Kidney tubule cell (primary cell): ENCODE data around the gene NEGR1.

Experiments used
- DNase-seq: peaks from one replicate; pipeline ENCODE4 v3.0.0-alpha.2; 2018; ENCODE audit warnings: low spot score

Gene NEGR1

DNA sequence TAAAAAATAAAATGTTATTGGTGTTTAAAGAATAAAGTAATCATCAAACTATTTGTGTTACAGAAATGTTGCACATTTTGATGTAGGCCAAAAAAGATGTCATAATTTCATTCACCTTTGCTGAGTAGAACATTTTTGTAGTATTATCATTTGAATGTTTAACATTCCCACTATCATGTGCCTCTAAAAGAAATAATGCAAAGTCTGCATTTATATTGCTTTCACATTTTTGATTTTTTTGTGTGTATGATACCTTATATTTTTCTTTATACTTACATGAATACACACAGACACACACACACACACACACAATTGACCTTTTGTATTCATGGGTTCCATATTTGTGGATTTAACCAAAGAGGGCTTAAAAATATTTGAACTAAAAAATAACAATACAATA is 657.3 kb downstream of the NEGR1 start:
- no peak for DNase-seq

DNA sequence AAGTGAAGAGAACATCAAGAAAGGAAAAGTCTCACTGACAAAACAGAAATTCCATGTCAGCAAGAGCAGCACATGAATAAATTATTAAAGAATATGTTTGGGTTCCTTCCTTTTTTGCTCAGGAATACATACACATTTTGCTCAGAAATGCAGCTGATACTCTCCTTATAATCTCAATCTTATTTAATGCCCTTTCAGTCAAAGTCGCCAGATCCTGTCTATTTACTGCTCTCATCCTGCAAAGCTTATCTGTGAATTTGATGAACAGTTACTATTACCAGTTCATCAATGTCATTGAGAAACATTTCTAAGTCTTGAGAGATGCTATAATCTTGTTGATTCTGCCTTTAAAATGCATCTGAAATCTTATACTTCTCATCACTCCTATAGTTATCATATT is 658.5 kb downstream of the NEGR1 start:
- DNase-seq: no peak

GRCh38 chr1:71621785-71622184 is 660.6 kb downstream of the NEGR1 start:
- DNase-seq: peak; percentile 80

DNA sequence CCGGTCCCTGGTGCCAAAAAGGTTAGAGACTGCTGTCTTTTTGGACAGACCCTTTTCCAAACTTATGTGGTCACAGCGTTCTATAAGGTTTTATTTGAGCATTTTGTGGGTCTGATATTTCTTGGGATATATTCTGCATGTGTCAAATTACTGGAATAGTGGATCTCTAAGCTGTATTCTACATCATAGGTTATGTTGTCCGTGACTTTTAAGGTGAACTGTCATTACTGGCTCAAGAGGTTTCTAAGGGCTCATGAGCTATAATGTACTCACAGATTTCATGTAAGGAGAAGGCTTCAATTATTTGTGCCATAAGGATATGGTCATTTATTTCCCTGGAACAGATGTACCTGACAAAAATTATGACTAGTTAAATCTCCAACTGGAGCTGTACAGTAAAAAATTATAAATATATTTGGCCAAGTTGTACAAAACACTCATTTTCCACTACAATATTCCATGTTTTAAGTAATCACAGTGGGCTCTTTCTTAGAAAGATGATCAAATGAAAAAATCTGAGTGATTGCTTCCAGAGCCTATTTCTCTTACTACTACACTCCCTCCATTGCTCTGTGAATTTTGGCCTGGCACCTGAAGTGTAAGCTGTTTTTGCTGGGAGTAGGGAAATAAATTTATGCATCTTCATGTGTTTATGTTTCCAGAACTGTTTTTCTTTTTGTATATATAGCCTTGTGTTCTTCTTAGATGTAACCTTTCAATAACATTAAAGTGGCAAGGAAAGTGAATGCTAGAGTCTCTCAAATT is 663.4 kb downstream of the NEGR1 start:
- DNase-seq: no peak

DNA sequence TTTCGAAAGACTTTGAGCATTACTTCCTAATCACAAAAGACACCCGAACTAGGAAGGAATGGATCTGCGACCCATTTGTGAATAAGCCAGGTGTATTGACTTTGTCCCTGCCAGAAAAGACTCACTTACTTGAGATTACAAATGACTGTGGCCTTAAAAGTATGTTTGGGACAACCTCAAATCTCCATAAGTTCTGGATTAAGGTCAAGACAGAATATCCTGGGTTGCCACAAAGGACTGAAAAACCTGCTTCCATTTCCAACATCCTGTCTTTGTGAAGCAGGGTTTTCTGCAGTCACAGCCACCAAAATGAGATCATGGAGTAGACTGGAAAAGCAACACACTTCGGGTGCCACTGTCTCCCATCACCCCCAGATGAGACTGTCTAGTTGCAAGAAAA is 664.1 kb downstream of the NEGR1 start:
- DNase-seq: no peak

DNA sequence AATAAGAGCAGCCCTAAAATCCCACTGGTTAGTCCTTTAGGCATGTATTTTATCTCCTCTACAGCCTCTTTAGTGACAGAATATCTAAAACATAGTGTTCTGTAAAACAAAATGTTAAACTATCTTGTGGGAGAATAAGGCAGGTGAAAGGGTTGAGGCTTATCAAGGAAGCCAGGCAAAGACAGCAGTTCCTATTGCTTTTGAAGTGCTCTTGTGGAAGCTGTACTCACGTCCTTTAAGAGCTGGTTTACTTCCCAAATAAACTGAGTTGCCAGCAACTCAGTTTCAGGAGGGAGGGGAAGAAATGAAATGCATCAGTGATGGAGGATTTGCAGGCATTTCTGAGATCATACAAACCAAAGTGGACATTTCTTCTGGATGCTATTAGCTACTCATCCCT is 671.9 kb downstream of the NEGR1 start:
- DNase-seq: no peak

- no peak for DNase-seq
Measured at GRCh38 chr1:71603044-71603776, 679.1 kb downstream of the NEGR1 start.

GRCh38 chr1:71600023-71600422 is 682.3 kb downstream of the NEGR1 start:
- DNase-seq: no peak

DNA sequence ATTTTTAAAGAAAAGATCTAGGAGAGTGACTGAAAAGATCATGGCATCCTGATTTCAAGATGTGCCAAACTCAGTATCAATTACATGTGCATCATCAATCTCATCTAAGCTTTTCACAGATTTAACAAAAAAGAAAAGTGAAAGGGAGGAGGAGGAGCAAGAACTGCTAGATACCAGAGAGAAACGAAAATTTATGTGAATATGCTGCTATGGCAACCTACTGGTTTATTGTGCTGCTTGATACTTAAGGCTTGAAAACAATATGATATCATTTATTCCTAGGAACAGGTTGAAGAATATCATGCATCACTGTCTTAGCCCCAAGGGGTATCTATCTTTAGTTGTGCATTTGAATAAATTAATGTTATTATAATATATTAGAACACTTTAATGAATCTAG is 683.0 kb downstream of the NEGR1 start:
- no peak for DNase-seq

DNA sequence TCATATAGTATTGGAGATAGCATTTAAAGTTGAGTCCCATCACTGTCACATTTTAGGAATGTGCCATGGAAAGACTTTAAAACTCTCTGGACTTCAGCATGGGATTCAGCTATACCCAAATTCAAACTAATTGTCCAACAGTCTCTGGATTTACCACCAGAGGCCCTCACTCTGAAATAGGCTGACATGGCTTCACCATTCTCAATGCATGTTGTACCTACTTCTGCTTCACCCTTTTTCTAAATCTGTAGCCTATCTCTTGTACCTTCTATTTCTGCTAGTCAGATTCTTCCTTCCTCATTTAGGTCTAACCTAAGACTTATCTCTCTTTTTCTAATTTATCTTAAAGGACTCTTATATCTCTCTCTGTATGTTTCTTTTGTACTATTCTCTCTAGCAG is 688.8 kb downstream of the NEGR1 start:
- DNase-seq: no peak

DNA sequence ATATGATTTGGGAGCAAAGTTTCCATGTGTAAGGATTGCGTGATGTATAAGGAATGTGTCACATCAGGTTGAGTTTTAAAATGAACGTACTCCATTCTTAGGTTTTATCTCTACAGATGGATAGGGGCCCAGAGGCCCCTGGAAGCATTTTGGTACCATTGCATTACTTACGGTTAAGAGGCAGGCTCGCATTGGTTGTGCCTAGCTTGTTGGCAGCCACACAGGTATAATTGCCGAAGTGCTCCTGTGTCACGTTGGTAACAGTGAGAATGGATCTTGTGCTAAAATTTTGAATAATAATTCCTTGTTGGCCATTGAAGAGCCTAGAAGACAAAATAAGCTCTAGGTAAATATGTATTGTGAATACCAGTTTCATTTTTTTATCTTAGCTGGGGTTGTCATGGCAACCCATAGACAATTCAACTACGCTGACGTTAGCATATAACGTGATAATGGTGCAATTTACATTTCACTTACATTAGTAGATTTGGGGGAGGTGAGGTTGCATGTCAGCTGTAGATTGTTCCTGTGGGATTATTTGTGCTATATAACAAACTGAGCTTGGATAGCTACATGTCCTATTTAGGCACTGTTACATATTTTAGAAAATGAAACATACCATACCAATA is 689.6 kb downstream of the NEGR1 start:
- DNase-seq: no peak

DNA sequence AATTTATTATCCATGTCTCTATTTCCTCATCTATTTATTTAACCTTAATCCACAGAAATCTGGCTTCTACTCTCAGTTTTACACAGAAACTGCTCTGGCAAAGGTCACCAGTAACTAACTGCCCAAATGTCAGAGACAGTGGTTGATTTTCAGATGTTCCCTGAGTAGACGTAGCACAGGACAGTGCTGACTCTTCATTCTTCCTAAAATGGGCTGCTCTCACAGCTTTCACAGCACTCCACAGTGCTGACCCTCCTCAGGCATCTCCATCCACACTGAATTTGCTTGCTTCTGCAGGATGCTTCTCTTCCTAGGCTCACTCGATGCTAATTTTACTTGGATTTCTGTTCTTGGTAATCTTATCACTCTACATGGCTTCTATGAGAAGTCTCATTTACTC is 693.3 kb downstream of the NEGR1 start:
- no peak for DNase-seq

DNA sequence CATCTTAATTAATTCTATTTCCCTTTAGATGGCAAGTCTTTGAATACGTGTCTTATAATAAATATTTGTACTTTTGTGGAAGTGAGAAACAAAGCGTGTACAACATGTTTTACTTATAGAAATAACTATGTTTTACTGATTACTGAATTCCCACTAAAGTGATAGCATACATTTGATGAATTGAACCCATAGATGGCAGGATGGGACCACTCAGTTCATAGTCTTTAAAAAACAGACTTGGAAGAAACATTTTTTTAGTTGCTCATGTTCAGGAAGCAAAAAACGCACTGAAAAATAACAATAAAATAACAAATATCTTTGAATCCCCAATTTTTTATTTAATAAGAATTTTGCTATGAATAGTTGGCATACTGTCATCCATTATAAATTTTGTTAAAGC is 694.4 kb downstream of the NEGR1 start:
- DNase-seq: peak; percentile 3

DNA sequence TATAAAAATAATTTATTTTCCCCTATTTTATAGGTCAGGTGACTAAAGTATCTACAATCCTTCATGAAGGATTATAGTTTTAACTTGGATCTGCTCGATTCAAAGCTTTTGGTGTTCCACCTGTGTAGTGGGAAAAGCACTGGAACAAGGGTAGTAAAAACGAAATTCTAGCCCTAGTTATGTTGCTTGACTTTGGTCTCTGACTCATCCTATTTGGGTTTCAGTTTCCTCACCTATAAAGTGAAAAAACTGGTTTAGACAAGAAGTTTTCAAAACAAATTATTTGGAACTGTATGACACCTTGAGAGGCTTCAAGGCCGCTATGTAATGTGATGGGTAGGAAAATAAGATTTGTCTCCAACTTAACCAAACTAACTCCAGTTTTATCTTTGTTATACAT is 696.3 kb downstream of the NEGR1 start:
- no peak for DNase-seq

DNA sequence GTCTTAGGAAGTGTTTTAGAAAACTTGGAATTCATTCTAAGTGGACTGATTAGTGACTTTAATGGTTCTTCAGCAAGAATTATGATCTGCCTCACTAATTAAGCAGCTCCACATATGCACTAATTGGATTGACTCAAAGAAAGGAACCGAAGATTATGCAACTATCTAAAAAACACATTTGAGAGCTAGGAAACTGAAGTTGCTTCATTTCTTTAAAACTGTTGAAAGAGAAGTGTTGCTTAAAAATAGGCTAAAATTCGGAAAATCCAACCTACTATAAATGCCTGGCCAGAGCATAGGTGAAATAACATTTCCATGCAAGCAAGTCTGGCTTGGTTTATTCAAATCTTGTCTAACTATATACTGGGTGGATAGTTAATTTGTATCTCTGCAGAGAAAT is 698.6 kb downstream of the NEGR1 start:
- DNase-seq: no peak

- no peak for DNase-seq
Measured at GRCh38 chr1:71582673-71583072, 699.7 kb downstream of the NEGR1 start.

- no peak for DNase-seq
Measured at GRCh38 chr1:71577451-71578131, 704.7 kb downstream of the NEGR1 start.

DNA sequence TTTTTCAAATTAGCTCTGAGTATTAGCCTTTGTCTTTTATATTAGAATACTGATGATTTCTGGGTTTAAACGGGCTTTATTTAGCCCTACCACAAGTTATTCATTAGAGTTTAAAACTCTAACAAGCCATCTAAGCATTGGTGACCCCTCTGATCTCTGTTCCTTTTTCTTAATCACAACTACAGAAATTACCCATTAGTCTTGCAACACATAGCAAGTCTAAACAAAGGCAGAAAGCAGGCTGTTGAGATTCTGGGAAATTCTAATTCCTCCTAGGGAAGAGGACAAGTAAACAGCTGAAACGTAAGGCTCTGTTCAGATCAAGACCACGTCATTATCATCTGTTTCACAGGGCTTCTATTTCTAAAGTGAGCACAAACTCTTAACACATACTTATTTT is 710.3 kb downstream of the NEGR1 start:
- no peak for DNase-seq

DNA sequence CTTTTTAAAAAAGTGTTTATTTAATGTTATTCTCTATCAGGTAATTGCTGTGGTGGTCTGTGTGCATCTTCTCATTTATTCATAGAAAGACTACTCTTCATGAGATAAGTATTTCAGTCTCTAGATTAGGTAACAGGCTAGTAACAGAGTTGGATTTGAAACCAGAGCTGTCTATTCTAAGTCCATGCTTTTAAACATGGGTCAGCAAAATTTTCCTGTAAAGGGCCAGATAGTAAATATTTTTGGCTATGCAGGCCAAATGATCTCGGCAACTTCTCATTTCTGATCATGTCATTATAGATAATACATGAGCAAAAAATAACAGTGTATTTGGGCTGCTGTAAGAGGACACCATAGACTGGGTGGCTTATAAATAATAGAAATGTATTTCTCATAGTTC is 715.9 kb downstream of the NEGR1 start:
- no peak for DNase-seq

GRCh38 chr1:71565831-71566230 is 716.5 kb downstream of the NEGR1 start:
- DNase-seq: no peak

GRCh38 chr1:71565262-71565661 is 717.1 kb downstream of the NEGR1 start:
- no peak for DNase-seq

DNA sequence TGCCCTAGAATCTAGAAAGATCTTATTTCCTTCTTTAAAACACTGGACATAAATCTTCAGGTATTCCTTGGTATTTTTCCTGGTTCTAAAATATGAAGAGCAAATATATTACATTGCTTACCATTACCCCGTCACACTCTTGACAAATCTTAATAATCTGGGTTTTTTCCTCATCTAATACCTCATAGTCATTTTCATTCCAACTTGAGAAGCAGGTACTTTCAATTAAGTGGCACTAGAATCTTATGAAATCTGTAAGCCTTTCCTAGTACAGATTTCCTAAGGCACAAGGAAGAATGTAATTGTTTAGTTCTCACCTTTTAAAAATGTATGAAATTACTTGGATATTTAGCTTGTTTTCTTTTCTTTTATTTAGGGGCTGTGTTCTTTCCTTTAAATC is 720.0 kb downstream of the NEGR1 start:
- DNase-seq: no peak

DNA sequence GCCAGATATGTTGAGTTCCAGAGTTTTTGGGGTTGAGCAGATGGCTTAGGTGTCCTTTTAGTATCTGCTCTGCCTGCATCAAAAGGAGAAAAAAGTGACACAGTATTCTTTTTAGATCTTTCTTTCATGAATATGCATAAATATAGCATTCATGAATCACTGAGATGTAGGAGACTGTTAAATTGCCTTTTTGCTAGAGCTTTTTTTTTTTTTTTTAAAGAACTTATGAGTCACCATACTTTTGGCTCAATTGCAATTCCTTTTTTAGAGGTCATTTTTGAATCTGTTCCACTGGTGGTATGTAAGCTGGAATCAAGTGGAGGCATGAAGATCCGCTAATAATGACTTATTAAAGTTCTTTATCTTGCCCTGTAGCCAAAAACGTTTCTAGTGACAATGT is 720.6 kb downstream of the NEGR1 start:
- DNase-seq: peak; percentile 10
